HG03159 (cell line): ENCODE measurements around the gene NRP2.

ENCODE experiments used
- ATAC-seq: cut with Tn5 transposase; IDR thresholded peaks from one replicate; pipeline ENCODE4 v1.9.1; 2021; ENCODE audit warnings: mild to moderate bottlenecking, moderate library complexity; ENCODE audit not compliant: unreplicated experiment

NRP2 gene

DNA sequence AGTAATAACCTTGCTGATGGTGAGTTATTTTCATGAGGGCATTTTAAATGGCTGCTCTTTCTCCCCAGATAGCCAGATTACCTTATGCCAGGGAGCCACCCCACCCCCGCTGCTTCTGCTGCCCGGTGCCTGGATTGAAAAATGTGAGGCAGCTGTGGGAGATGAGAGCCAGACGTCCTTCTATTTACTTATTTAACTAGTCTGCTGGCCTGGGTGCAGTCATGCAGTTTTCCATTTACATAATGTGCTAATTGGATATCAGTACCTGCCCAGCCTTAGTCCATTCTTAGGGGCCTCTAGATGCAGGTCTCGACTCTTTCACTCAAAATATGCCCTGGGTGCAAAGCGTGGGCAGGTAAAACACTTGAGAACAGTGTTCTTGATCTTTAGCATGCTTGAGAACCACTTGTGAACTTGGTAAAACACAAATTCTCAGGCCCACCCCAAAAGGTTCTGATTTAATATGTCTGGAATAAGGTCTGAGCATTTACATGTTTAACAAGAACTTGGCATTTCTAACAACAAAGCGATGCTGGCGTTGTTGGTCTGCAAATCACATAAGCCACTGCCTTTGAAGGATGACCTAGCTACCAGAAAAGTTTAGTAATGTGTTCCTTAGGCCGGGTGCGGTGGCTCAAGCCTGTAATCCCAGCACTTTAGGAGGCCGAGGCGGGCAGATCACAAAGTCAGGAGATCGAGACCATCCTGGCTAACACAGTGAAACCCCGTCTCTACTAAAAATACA is 154.3 kb downstream of the NRP2 start:
- no peak for ATAC-seq

DNA sequence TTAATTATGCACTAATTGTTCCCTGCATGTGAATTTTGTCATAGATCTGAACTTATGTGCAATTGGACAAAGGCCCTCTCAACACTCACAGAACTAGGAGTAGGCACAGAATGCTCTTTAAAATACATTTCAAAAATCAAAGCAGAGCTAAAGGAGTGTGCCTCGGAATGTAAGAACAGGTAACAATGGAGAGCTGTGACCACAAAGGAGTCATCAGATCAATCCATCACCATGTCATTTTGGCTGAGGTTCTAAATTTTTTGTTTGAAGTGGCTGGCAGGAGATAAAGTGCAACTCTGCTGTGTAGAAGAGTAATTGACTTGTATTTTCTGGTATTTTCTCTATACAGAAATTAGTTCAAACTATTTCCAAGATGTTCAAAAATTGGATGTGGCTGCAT is 155.4 kb downstream of the NRP2 start:
- no peak for ATAC-seq

DNA sequence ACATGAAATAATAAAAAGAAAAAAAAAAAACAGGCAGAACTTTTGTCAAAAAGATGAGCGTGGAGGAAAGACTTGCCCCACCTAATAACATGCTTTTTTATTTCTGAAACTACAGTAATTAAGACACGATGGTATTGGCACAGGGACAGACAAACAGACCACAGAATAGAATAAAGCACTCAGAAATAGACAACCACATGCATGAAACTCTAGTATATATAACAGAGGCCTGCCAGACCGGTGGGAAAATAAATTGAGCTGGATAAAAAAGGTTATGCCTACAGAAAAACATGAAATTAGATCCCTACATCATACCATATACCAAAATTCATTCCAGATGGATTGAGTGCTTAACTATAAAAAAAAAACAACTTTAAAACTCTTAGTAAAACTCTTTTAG is 163.1 kb downstream of the NRP2 start:
- no peak for ATAC-seq
